Adrenal gland (tissue), 12 donors: ENCODE data around the gene VPS9D1. TPM values are rescaled to one million over a fixed set of nuclear protein-coding genes. Genes with fewer than 3 reads are reported as not detected.
"Not testable (repeated sequence)": the region's sequence is repeated elsewhere in the genome, so short reads cannot be mapped to it uniquely, and the experiment has no call there.

Experiments
- DNase-seq, 7 donors: peaks; one replicate each; pipeline ENCODE4 v3.0.0-alpha.2; 2019 to 2020
- H3K27ac ChIP-seq, 5 donors: fragments of 200-600 bp; sonication (generic) in 4 of 5; 1 replicate in 3 of 5; 2 replicates in 2 of 5; pipeline versions ENCODE4 v1.5.1 to v1.8.0; 2016 to 2020; ENCODE audit warnings: mild to moderate bottlenecking in 1 of 5
- H3K27me3 ChIP-seq: fragments of 200-600 bp; 2 replicates; pipeline ENCODE4 v1.8.0; 2021
- H3K36me3 ChIP-seq, 2 donors: fragments of 200-600 bp; replicated peaks in 1 of 2; 1 replicate in 1 of 2; 2 replicates in 1 of 2; pipeline versions ENCODE4 v1.5.1 to v1.8.0; 2018 to 2022
- H3K4me1 ChIP-seq, 2 donors: fragments of 200-600 bp; replicated peaks in 1 of 2; 1 replicate in 1 of 2; 2 replicates in 1 of 2; pipeline versions ENCODE4 v1.5.1 to v1.8.0; 2018 to 2021
- H3K4me3 ChIP-seq, 4 donors: fragments of 200-600 bp; sonication (generic) in 3 of 4; one replicate each; pipeline ENCODE4 v1.5.1; 2016 to 2018
- H3K9me3 ChIP-seq, 3 donors: fragments of 200-600 bp; sonication (generic) in 1 of 3; replicated peaks in 1 of 3; 1 replicate in 2 of 3; 2 replicates in 1 of 3; pipeline versions ENCODE4 v1.5.1 to v1.8.0; 2016 to 2021
- CTCF ChIP-seq, 6 experiments: fragments of 450-650 bp in 4 of 6; fragments of 200-600 bp in 2 of 6; sonication (generic) in 1 of 6; IDR thresholded peaks; 1 replicate in 5 of 6; 2 replicates in 1 of 6; pipeline versions ENCODE4 v1.5.1 to v1.8.0; 2016 to 2021; ENCODE audit warnings: antibody characterized with exemption in 6 of 6, mild to moderate bottlenecking in 2 of 6, moderate library complexity in 1 of 6
- POLR2A ChIP-seq, 2 donors: fragments of 450-650 bp; IDR thresholded peaks; one replicate each; pipeline ENCODE4 v1.6.1; 2017; ENCODE audit warnings: antibody characterized with exemption in 2 of 2, mild to moderate bottlenecking in 2 of 2, moderate library complexity in 1 of 2
- WGBS, 4 donors: extraction: QIAGEN DNeasy Blood & Tissue Kit in 2 of 4; methylation state at CpG; one replicate each; pipeline versions ENCODE4 v1.1.5 to v1.1.7; 2013 to 2017; 5-methylcytosine and 5-hydroxymethylcytosine counted together
- intact Hi-C, 2 donors: fragments of 100-400 bp; cut with DNase I; formaldehyde crosslinking; loops; one replicate each; pipeline versions ENCODE4 v1.14.1 to v1.15.0; 2022 to 2023
- polyA plus RNA-seq, 3 donors: library from polyadenylated mRNA; stranded (reverse); fragments of 200-250 nt in 2 of 3; fragments of 350-450 nt in 1 of 3; fragmentation: Illumina TruSeq in 1 of 3; extraction: RNeasy Lipid Tissue Mini Kit (QIAGEN cat#74804) in 1 of 3; gene quantifications; one replicate each; pipeline ENCODE4 v1.2.3, GENCODE V29; 2013 to 2014
- total RNA-seq, 9 donors: library from RNA; depleted of rRNA in 4 of 9; stranded (reverse); fragments of >200 nt in 4 of 9; fragments of 120-200 nt in 1 of 9; fragmentation: NEBNext Ultra II Directional in 1 of 9; extraction: Animal tissue kit (Norgen Biotek cat#: 25700) in 1 of 9; gene quantifications; one replicate each; pipeline versions ENCODE4 v1.1.0 to v1.2.4, GENCODE V29; 2013 to 2023
- donor health status: healthy with polysubstance abuse.
- donor health status: Bipolar disorder and iron deficiency.
- donor health status: DM: yes; HTN: yes; CAD: no.
- donor health status: DM: no; HTN: no; CAD: no.
- donor health status: DM: no; HTN: no; CAD: no.
- donor health status: DM: yes; HTN: yes; CAD: no.

VPS9D1 gene
- total and polyA plus RNA-seq, 12 donors = 3.9 to 102 (median 23.2) TPM

DNA sequence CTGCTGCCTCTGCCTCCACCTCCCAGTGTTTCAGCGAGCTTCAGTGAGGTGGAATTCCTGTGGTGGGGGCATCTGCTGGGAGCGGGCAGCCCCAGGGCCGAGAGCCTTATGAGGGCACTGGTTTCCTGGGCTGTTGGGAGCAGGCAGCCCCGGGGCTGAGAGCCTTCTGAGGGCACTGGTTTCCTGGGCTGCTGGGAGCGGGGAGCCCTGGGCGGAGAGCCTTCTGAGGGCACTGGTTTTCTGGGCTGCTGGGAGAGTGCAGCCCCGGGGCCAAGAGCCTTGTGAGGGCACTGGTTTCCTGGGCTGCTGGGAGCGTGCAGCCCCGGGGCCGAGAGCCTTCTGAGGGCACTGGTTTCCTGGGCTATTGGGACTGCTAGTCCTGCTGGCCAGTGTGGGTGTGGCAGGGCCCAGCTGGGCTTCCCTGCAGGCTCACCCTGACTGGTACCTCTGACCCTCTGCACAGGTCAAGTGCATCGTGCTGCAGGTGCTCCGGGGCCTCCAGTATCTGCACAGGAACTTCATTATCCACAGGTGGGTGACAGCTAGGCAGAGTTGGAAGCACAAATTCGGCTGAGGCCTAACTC lies 28.6 kb downstream of the VPS9D1 start:
- no peaks in the 10 kb centered on the region for H3K27me3 ChIP-seq
- H3K4me1 ChIP-seq = peaks cover 7 to 9% of the 10 kb centered on the region in 2 donors
- H3K27ac ChIP-seq = no peak overlapping the region
- no peak overlapping the region for H3K4me3 ChIP-seq
- intact Hi-C loops = no loop called here
- TF ChIP-seq POLR2A (IDR thresholded peaks at IDR 0.05) = no peak
- TF ChIP-seq CTCF (IDR thresholded peaks at IDR 0.05) = no peak
- 91 to 97% (median 96%) methylated on average over 6 to 13 of the region's 13 CpGs for WGBS, 4 donors
- no peak for DNase-seq
- no peaks in the 10 kb centered on the region for H3K9me3 ChIP-seq
- peaks cover 0 to 68% of the 10 kb centered on the region in 2 donors for H3K36me3 ChIP-seq

GRCh38 chr16:89691231-89691985 lies 29.3 kb downstream of the VPS9D1 start:
- peaks cover 0 to 62% of the 10 kb centered on the region in 2 donors for H3K36me3 ChIP-seq
- TF ChIP-seq CTCF (IDR thresholded peaks at IDR 0.05) = no peak
- TF ChIP-seq POLR2A (IDR thresholded peaks at IDR 0.05) = no peak
- intact Hi-C loops = no loop called here

GRCh38 chr16:89690392-89690901 lies 30.3 kb downstream of the VPS9D1 start:
- peaks cover 0 to 54% of the 10 kb centered on the region in 2 donors for H3K36me3 ChIP-seq

More at GRCh38 chr16:89691231-89691985, 29.3 kb downstream of the VPS9D1 start:
- Histone ChIP-seq H3K4me1 (peaks cover 8 to 10% of the 10 kb centered on the region in 2 donors), H3K9me3 (no peaks in the 10 kb centered on the region), H3K4me3 (no peak overlapping the region), H3K27me3 (no peaks in the 10 kb centered on the region), H3K27ac (no peak overlapping the region)
- 91 to 96% (median 95%) methylated on average over 12 to 21 of the region's 21 CpGs for WGBS, 4 donors
- no peak for DNase-seq

DNA sequence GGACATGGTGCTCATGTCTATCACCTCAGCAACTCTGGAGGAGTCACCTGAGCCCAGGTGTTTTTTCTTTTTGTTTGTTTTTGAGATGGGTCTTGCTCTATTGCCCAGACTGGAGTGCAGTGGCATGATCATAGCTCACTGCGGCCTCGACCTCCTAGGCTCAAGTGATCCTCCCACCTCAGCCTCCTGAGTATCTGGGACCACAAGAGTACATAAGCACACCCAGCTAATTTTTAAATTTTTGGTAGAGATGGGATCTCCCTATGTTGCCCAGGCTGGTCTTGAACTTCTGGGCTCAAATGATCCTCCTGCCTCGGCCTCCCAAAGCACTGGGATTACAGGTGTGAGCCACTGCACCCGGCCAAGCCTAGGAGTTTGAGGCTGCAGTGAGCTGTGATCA lies 31.1 kb downstream of the VPS9D1 start:
- H3K4me1 ChIP-seq, H3K9me3 ChIP-seq, H3K4me3 ChIP-seq, DNase-seq, intact Hi-C loops, H3K27ac ChIP-seq, H3K27me3 ChIP-seq: not testable (repeated sequence)
- peaks cover 0 to 49% of the 10 kb centered on the region in 2 donors for H3K36me3 ChIP-seq
- WGBS, 4 donors = 78 to 92% (median 90%) methylated on average over 4 of the region's 4 CpGs

More at GRCh38 chr16:89690392-89690901, 30.3 kb downstream of the VPS9D1 start:
- intact Hi-C loops = no loop called here
- DNase-seq = no peak
- Histone ChIP-seq H3K9me3 (no peaks in the 10 kb centered on the region), H3K4me1 (peaks cover 8 to 10% of the 10 kb centered on the region in 2 donors), H3K27ac (no peak overlapping the region), H3K4me3 (no peak overlapping the region), H3K27me3 (no peaks in the 10 kb centered on the region)
- 88 to 95% (median 93%) methylated on average over 14 to 16 of the region's 16 CpGs for WGBS, 4 donors
- TF ChIP-seq CTCF (IDR thresholded peaks at IDR 0.05) (no peak), POLR2A (IDR thresholded peaks at IDR 0.05) (no peak)
